GM18951 (cell line): Measurements from ENCODE around the gene MEIOB.
"Not testable (repeated sequence)": the region's sequence is repeated elsewhere in the genome, so short reads cannot be mapped to it uniquely, and the experiment has no call there.

Experiments
- POLR2A ChIP-seq: IDR thresholded peaks from 4 replicates; pipeline ENCODE4 v1.6.1; 2011; ENCODE audit warnings: mild to moderate bottlenecking; ENCODE audit not compliant: insufficient read length, insufficient read depth; ENCODE audit errors: extremely low read depth
- in situ Hi-C: fragments of 300-500 bp; cut with MboI; formaldehyde crosslinking; loops from one replicate; pipeline ENCODE4 v1.12.0; 2022; ENCODE audit warnings: low sequenced_read_pairs, mixed read lengths, inconsistent platforms; ENCODE audit not compliant: unreplicated experiment

The MEIOB gene

GRCh38 chr16:1815461-1815860, 56.5 kb downstream of the MEIOB start:
- in situ Hi-C loops = no loop called here
- no peak for TF ChIP-seq POLR2A

GRCh38 chr16:1812732-1813163, 59.2 kb downstream of the MEIOB start:
- in situ Hi-C loops = no loop called here
- no peak for TF ChIP-seq POLR2A

- in situ Hi-C loops = no loop called here
- no peak for TF ChIP-seq POLR2A
Observed at GRCh38 chr16:1810536-1810935, 61.4 kb downstream of the MEIOB start.

- TF ChIP-seq POLR2A = no peak
- in situ Hi-C loops = no loop called here
Observed at GRCh38 chr16:1810106-1810505, 61.9 kb downstream of the MEIOB start.

- in situ Hi-C loops = no loop called here
- no peak for TF ChIP-seq POLR2A
Observed at GRCh38 chr16:1809281-1809801, 62.6 kb downstream of the MEIOB start.

GRCh38 chr16:1808691-1809090, 63.3 kb downstream of the MEIOB start:
- TF ChIP-seq POLR2A = no peak
- in situ Hi-C loops = no loop called here

GRCh38 chr16:1807626-1808025, 64.3 kb downstream of the MEIOB start:
- in situ Hi-C loops = no loop called here
- no peak for TF ChIP-seq POLR2A

GRCh38 chr16:1800701-1801100, 71.3 kb downstream of the MEIOB start:
- no peak for TF ChIP-seq POLR2A

GRCh38 chr16:1799263-1799662, 72.7 kb downstream of the MEIOB start:
- in situ Hi-C loops = not testable (repeated sequence)

More at GRCh38 chr16:1800701-1801100, 71.3 kb downstream of the MEIOB start:
- in situ Hi-C loops = no loop called here

- TF ChIP-seq POLR2A = no peak
- in situ Hi-C loops = no loop called here
Observed at GRCh38 chr16:1794908-1795666, 76.9 kb downstream of the MEIOB start.

GRCh38 chr16:1794221-1794871, 77.6 kb downstream of the MEIOB start:
- TF ChIP-seq POLR2A = no peak
- in situ Hi-C loops = no loop called here

- in situ Hi-C loops = no loop called here
- TF ChIP-seq POLR2A = no peak
Observed at GRCh38 chr16:1793578-1794220, 78.3 kb downstream of the MEIOB start, which contains the start of gene IGFALS. TSS of gene IGFALS (minus strand) at chr16:1793705. CDS start at chr16:1793652, 53 bp downstream.

- TF ChIP-seq POLR2A = no peak
- in situ Hi-C loops = no loop called here
Observed at GRCh38 chr16:1792836-1793577, 79.0 kb downstream of the MEIOB start.
